ENCODE measurements around the gene SLC30A9. TPM values are rescaled to one million over a fixed set of nuclear protein-coding genes. Genes with fewer than 3 reads are reported as not detected.

The SLC30A9 gene
- total and polyA plus RNA-seq, 10 of the 15 experiments (the other 5 are each of a cell fraction or from before 2014, with no cell fraction given) = 12.1 to 75.9 (median 46.6) TPM

DNA sequence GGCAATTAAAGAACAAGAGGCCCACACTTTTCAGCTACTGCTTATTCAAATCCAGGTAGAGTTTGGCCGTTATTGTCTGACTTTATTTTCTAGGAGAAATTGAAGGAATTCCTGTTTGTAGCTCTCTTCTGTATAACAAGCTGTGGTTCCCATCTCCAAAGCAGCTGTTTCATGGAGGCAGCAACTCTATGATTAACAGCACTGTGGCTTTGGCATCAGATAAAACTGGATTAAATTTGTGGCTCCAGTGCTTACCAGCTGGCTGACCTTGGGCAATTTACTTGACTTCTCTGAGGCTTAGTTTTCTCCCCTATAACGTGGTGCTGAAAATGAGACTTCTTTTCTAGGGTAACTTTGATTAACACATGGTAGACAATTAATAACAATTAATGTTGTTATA is 28.1 kb downstream of the SLC30A9 start:
- Histone ChIP-seq H3K27me3 (replicated peaks in 1 of 2; ENCODE audit: control insufficient read depth in 2 of 2, insufficient read depth in 2 of 2, low read length in 1 of 2) (no peaks in the 10 kb centered on the region), H3K4me2 (ENCODE audit: control insufficient read depth, insufficient read depth) (no peak overlapping the region), H3K79me2 (ENCODE audit: control insufficient read depth, insufficient read depth, low read length) (no peaks in the 10 kb centered on the region; the same call in 1 of the 2 replicates), H3K9ac (ENCODE audit: control insufficient read depth, insufficient read depth, low read length) (no peak overlapping the region), H3K27ac (ENCODE audit: control insufficient read depth, insufficient read depth) (no peak overlapping the region), H3K4me3 (no peak overlapping the region), H3K4me1 (ENCODE audit: control insufficient read depth, insufficient read depth, low read length) (no peaks in the 10 kb centered on the region), H2AFZ (ENCODE audit: control insufficient read depth, low read depth, low read length) (no peak overlapping the region), H3K9me3 (replicated peaks; ENCODE audit: control insufficient read depth, insufficient read depth, low read length) (no peaks in the 10 kb centered on the region), H4K20me1 (ENCODE audit: control insufficient read depth, insufficient read depth) (no peaks in the 10 kb centered on the region), H3K36me3 (ENCODE audit: control insufficient read depth in 2 of 2, insufficient read depth in 2 of 2, low read length in 1 of 2) (peaks cover 0 to 3% of the 10 kb centered on the region in 2 experiments; a peak in 1 of 4 replicates)
- DNase-seq (ENCODE audit: low read depth, low spot score) (no peak), FAIRE-seq (peak; percentile 18), ATAC-seq (no peak)
- intact Hi-C loops (cut with micrococcal nuclease; ENCODE audit: unreplicated experiment) (no loop called here), in situ Hi-C loops (cut with MboI) (no loop called here)
- no peak for TF ChIP-seq GATAD2B (conservative IDR thresholded peaks at IDR 0.05; ENCODE audit: low read depth)
- no peak for TF ChIP-seq YBX1 (IDR thresholded peaks at IDR 0.05)
- no peak for TF ChIP-seq POLR2AphosphoS2 (IDR thresholded peaks at IDR 0.05; ENCODE audit: low read depth, low read length)
- TF ChIP-seq LARP7 (IDR thresholded peaks at IDR 0.05) = no peak
- no peak for TF ChIP-seq NFIC (IDR thresholded peaks at IDR 0.05; ENCODE audit: low read depth, low read length)
- TF ChIP-seq TAF1 (IDR thresholded peaks at IDR 0.05; ENCODE audit: borderline replicate concordance, low read depth, low read length) = no peak
- TF ChIP-seq IKZF1 (conservative IDR thresholded peaks at IDR 0.05) = no peak
- no peak for TF ChIP-seq HCFC1 (IDR thresholded peaks at IDR 0.05; ENCODE audit: low read length)
- TF ChIP-seq, protein P1, sequence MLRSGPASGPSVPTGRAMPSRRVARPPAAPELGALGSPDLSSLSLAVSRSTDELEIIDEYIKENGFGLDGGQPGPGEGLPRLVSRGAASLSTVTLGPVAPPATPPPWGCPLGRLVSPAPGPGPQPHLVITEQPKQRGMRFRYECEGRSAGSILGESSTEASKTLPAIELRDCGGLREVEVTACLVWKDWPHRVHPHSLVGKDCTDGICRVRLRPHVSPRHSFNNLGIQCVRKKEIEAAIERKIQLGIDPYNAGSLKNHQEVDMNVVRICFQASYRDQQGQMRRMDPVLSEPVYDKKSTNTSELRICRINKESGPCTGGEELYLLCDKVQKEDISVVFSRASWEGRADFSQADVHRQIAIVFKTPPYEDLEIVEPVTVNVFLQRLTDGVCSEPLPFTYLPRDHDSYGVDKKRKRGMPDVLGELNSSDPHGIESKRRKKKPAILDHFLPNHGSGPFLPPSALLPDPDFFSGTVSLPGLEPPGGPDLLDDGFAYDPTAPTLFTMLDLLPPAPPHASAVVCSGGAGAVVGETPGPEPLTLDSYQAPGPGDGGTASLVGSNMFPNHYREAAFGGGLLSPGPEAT (IDR thresholded peaks at IDR 0.05; ENCODE audit: low read depth) = no peak
- no peak for TF ChIP-seq RCOR1 (conservative IDR thresholded peaks at IDR 0.05; ENCODE audit: low read depth, low read length)
- TF ChIP-seq MEF2A (IDR thresholded peaks at IDR 0.05; ENCODE audit: insufficient read depth, low read depth, low read length) = no peak
- TF ChIP-seq BACH1 (IDR thresholded peaks at IDR 0.05; ENCODE audit: borderline replicate concordance) = no peak
- TF ChIP-seq PML (IDR thresholded peaks at IDR 0.05; ENCODE audit: low read length) = no peak
- no peak for TF ChIP-seq E4F1 (IDR thresholded peaks at IDR 0.05; ENCODE audit: borderline replicate concordance, partially characterized antibody)
- no peak for TF ChIP-seq MTA3 (IDR thresholded peaks at IDR 0.05; ENCODE audit: borderline replicate concordance, low read length)
- TF ChIP-seq MYC (IDR thresholded peaks at IDR 0.05; ENCODE audit: insufficient read depth, insufficient read length, insufficient replicate concordance, low read length, severe bottlenecking) = no peak
- no peak for TF ChIP-seq STAT3 (IDR thresholded peaks at IDR 0.05; ENCODE audit: low read depth, low read length)
- no peak for TF ChIP-seq POLR2AphosphoS5 (IDR thresholded peaks at IDR 0.05; ENCODE audit: low read length)
- TF ChIP-seq POU2F2 (IDR thresholded peaks at IDR 0.05; ENCODE audit: borderline replicate concordance, low read depth, low read length) = no peak
- TF ChIP-seq NR2F1 (conservative IDR thresholded peaks at IDR 0.05) = no peak
- ChIA-PET POLR2A (interaction anchor here (0.7 kb wide), 1 partner anchor 325 kb away, joined by 3 read pairs; no protein-coding TSS in a partner anchor), CTCF (no interaction called here), SMC1A (ENCODE audit: uncharacterized antibody, unreplicated experiment) (interaction anchor here (1.6 kb wide), 1 partner anchor 9 kb away, joined by 3 read pairs; no protein-coding TSS in a partner anchor), RAD21 (ENCODE audit: unreplicated experiment) (interaction anchor here (1.0 kb wide), 1 partner anchor 30 kb away, joined by 4 read pairs; no protein-coding TSS in a partner anchor)
- BruUV-seq (replicated peaks) = no TSS peak
- 98% methylated on average over 2 of the region's 2 CpGs for WGBS (ENCODE audit: insufficient coverage, insufficient replicate concordance, low lambda C conversion rate, missing lambda C conversion rate)
